ENCODE data around the gene CPEB1. TPM values are rescaled to one million over a fixed set of nuclear protein-coding genes. Genes with fewer than 3 reads are reported as not detected.

The CPEB1 gene
- total and polyA plus RNA-seq, 2 experiments from 2014 or later, result 4.1 to 9.4 TPM

DNA sequence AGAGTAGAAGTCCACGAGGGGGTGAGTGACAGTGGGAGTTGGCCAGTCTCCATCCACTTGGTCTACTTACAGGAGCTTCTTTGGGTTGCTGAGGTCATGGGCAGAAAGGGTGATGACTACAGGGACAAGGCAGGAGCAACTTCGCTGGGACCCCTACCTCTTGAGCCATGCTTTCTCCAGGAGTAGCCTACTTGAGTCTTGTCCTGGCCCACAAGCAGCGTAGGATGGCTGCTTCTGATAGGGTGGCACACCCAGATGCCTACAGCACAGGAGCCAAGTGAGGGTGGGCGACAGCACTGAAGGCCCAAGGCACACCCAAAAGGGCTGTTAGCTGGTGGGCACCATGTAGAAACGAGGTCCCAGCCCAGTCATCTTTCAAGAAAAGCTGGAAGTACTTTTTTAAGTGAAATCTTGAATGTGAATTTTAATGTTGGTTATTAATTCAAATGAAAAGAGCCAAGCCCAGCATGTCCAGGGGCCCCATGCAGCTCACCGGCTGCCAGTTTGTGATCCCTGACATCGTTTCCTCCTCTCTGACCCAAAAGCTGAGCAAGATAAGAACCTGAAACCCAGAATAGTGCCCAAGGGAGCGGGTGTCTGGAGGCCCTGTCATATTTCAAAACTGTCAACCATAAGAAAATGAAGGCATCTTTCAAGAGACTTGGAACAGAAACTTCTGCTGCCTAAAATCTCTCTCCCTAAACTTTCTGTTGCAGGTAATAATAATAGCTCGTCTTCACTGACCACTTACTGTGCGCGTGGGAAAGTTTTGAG, 2.2 kb upstream of the CPEB1 start (continued):
- TF ChIP-seq, protein P1, sequence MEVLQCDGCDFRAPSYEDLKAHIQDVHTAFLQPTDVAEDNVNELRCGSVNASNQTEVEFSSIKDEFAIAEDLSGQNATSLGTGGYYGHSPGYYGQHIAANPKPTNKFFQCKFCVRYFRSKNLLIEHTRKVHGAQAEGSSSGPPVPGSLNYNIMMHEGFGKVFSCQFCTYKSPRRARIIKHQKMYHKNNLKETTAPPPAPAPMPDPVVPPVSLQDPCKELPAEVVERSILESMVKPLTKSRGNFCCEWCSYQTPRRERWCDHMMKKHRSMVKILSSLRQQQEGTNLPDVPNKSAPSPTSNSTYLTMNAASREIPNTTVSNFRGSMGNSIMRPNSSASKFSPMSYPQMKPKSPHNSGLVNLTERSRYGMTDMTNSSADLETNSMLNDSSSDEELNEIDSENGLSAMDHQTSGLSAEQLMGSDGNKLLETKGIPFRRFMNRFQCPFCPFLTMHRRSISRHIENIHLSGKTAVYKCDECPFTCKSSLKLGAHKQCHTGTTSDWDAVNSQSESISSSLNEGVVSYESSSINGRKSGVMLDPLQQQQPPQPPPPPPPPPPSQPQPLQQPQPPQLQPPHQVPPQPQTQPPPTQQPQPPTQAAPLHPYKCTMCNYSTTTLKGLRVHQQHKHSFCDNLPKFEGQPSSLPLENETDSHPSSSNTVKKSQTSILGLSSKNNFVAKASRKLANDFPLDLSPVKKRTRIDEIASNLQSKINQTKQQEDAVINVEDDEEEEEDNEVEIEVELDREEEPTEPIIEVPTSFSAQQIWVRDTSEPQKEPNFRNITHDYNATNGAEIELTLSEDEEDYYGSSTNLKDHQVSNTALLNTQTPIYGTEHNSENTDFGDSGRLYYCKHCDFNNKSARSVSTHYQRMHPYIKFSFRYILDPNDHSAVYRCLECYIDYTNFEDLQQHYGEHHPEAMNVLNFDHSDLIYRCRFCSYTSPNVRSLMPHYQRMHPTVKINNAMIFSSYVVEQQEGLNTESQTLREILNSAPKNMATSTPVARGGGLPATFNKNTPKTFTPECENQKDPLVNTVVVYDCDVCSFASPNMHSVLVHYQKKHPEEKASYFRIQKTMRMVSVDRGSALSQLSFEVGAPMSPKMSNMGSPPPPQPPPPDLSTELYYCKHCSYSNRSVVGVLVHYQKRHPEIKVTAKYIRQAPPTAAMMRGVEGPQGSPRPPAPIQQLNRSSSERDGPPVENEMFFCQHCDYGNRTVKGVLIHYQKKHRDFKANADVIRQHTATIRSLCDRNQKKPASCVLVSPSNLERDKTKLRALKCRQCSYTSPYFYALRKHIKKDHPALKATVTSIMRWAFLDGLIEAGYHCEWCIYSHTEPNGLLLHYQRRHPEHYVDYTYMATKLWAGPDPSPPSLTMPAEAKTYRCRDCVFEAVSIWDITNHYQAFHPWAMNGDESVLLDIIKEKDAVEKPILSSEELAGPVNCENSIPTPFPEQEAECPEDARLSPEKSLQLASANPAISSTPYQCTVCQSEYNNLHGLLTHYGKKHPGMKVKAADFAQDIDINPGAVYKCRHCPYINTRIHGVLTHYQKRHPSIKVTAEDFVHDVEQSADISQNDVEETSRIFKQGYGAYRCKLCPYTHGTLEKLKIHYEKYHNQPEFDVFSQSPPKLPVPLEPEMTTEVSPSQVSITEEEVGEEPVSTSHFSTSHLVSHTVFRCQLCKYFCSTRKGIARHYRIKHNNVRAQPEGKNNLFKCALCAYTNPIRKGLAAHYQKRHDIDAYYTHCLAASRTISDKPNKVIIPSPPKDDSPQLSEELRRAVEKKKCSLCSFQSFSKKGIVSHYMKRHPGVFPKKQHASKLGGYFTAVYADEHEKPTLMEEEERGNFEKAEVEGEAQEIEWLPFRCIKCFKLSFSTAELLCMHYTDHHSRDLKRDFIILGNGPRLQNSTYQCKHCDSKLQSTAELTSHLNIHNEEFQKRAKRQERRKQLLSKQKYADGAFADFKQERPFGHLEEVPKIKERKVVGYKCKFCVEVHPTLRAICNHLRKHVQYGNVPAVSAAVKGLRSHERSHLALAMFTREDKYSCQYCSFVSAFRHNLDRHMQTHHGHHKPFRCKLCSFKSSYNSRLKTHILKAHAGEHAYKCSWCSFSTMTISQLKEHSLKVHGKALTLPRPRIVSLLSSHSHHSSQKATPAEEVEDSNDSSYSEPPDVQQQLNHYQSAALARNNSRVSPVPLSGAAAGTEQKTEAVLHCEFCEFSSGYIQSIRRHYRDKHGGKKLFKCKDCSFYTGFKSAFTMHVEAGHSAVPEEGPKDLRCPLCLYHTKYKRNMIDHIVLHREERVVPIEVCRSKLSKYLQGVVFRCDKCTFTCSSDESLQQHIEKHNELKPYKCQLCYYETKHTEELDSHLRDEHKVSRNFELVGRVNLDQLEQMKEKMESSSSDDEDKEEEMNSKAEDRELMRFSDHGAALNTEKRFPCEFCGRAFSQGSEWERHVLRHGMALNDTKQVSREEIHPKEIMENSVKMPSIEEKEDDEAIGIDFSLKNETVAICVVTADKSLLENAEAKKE (CRISPR knock-in tag; IDR thresholded peaks at IDR 0.05), result no peak
- TF ChIP-seq, protein P2, sequence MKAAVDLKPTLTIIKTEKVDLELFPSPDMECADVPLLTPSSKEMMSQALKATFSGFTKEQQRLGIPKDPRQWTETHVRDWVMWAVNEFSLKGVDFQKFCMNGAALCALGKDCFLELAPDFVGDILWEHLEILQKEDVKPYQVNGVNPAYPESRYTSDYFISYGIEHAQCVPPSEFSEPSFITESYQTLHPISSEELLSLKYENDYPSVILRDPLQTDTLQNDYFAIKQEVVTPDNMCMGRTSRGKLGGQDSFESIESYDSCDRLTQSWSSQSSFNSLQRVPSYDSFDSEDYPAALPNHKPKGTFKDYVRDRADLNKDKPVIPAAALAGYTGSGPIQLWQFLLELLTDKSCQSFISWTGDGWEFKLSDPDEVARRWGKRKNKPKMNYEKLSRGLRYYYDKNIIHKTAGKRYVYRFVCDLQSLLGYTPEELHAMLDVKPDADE (IDR thresholded peaks at IDR 0.05), result no peak
- TF ChIP-seq STAT1 (IDR thresholded peaks at IDR 0.05; ENCODE audit: unreplicated experiment) (no peak), JUNB (IDR thresholded peaks at IDR 0.05; ENCODE audit: unreplicated experiment) (no peak), EZH2 (IDR thresholded peaks at IDR 0.05; ENCODE audit: low read depth, unreplicated experiment) (no peak)

DNA sequence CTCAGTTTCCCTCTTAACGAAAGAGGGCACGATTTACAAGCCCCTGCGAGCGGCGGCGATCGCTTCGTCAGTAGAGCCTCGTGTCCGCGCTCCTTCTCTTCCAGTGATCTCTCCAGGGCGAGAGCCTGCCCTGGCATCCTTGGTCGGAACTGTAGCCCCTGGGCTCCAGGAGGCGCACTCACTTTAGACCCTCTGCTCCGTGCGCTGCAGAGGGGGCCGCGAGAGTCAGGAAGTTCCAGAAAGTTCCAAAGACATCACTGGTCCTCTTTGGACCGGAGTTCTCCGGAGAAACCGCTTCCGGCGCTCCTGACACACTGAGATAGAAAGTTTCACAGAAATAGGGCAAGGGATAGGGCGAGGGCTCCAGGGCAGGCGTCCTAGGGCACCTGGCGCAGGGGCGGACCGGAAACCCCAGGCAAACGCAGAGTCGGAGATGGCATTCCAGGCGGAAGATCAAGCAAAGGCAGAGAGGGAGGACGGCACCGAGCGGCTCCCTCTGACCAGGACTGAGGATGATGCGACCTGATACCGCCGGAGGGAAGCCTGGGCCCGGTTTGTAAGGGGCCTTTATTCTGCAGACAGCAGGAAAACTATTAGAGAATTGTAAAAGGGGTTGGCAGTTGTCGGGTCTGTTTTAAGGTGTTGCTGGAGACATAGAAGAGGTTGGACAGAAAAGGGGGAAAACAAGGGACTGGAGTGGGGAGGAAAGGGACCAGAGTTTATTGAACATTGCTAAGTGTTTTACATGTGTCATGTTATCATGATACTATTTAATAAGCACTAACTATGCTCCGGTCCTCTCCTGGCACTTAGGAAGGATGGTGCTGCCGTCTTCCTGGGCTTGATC, 1.3 kb upstream of the CPEB1 start:
- Mint-ChIP-seq H3K4me3 (peak overlapping the region; percentile 69), H3K27ac (no peak overlapping the region), H3K27me3 (ENCODE audit: insufficient read depth, low read depth, poor library complexity) (peaks cover 53% of the 10 kb centered on the region), H3K9me3 (peaks cover 3% of the 10 kb centered on the region; the same call in 2 of the 3 replicates), H3K4me1 (peaks cover 4% of the 10 kb centered on the region), H3K36me3 (ENCODE audit: low read depth) (no peaks in the 10 kb centered on the region)
- peaks cover 9% of the 10 kb centered on the region; the same call in 1 of the 2 replicates for H3F3A ChIP-seq (replicated peaks; ENCODE audit: low read depth)
- H3K36me3 ChIP-seq (ENCODE audit: insufficient read depth), result no peaks in the 10 kb centered on the region
- H3K4me1 ChIP-seq (ENCODE audit: insufficient read depth), result peaks cover 8% of the 10 kb centered on the region; the same call in 1 of the 2 replicates
- peak overlapping the region; percentile 94 for H2AFZ ChIP-seq
- DNase-seq (ENCODE audit: low spot score), result peak; percentile 80
- peaks cover 65% of the 10 kb centered on the region for H3K27me3 ChIP-seq (ENCODE audit: insufficient read depth)
- H3K9me2 ChIP-seq (ENCODE audit: insufficient read depth), result no peaks in the 10 kb centered on the region
- no peaks in the 10 kb centered on the region for H3K79me2 ChIP-seq (replicated peaks; ENCODE audit: insufficient read depth)
- H3K4me2 ChIP-seq, result peak overlapping the region; percentile 89
- peak; percentile 64 for ATAC-seq
- no peak overlapping the region for H3K27ac ChIP-seq (ENCODE audit: low read depth)
- H4K20me1 ChIP-seq (replicated peaks; ENCODE audit: insufficient read depth), result no peaks in the 10 kb centered on the region
- TF ChIP-seq EZH2 (IDR thresholded peaks at IDR 0.05; ENCODE audit: low read depth, unreplicated experiment) (peak; percentile 48), ZNF331 (CRISPR knock-in tag; IDR thresholded peaks at IDR 0.05; ENCODE audit: low read depth) (no peak)
- TF ChIP-seq, protein P3, sequence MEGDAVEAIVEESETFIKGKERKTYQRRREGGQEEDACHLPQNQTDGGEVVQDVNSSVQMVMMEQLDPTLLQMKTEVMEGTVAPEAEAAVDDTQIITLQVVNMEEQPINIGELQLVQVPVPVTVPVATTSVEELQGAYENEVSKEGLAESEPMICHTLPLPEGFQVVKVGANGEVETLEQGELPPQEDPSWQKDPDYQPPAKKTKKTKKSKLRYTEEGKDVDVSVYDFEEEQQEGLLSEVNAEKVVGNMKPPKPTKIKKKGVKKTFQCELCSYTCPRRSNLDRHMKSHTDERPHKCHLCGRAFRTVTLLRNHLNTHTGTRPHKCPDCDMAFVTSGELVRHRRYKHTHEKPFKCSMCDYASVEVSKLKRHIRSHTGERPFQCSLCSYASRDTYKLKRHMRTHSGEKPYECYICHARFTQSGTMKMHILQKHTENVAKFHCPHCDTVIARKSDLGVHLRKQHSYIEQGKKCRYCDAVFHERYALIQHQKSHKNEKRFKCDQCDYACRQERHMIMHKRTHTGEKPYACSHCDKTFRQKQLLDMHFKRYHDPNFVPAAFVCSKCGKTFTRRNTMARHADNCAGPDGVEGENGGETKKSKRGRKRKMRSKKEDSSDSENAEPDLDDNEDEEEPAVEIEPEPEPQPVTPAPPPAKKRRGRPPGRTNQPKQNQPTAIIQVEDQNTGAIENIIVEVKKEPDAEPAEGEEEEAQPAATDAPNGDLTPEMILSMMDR (conservative IDR thresholded peaks at IDR 0.05; ENCODE audit: low read depth in 2 of 2), result peak; percentile 47 to 58
- TF ChIP-seq, protein P2 (IDR thresholded peaks at IDR 0.05), result peak; percentile 53; the same call in 1 of the 2 replicates
- peak overlapping the region; percentile 62 for H3K4me3 ChIP-seq
